ENCODE measurements around the gene S100A2.
"Not testable (repeated sequence)": the region's sequence is repeated elsewhere in the genome, so short reads cannot be mapped to it uniquely, and the experiment has no call there.

The S100A2 gene

GRCh38 chr1:153563991-153564390 lies 1.7 kb downstream of the S100A2 start:
- no peak for DNase-seq (ENCODE audit: low spot score)

DNA sequence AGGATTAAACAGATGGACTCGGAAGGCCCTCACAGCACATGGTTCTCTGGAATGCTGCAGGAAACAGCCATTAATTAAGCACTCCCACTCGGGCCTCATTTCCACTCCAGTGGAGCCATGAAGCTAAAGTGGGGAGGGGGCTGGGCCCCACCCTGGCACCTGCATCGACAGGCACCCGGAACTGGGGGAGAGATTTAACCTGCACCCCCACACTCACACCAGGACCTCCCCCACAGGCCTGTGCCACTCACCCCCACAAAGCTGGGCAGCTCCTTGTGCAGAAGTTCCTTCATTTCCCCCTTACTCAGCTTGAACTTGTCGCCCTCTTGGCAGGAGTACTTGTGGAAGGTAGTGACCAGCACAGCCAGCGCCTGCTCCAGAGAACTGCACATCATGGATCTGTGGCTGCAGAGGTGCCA lies 2.2 kb downstream of the S100A2 start:
- DNase-seq (ENCODE audit: low spot score) = no peak

DNA sequence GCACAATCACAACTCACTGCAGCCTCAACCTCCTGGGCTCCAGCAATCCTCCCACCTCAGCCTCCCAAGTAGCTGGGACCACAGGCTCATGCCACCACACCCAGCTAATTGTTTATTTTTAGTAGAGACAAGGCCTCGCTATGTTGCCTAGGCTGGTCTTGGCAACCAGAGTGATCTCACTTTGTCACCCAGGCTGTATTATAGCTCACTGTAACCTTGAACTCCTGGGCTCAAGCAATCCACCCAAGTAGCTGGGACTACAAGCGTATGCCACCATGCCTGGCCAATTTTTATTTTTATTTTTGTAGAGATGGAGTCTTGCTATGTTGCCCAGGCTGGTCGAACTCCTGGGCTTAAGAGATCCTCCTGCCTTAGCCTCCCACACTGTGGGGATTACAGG lies 3.6 kb downstream of the S100A2 start:
- not testable (repeated sequence) for DNase-seq (ENCODE audit: low spot score)

GRCh38 chr1:153561466-153561985 lies 4.1 kb downstream of the S100A2 start:
- DNase-seq (ENCODE audit: low spot score) = no peak

- no peak for DNase-seq (ENCODE audit: low spot score)
Observed at GRCh38 chr1:153560771-153561465, 4.7 kb downstream of the S100A2 start.

DNA sequence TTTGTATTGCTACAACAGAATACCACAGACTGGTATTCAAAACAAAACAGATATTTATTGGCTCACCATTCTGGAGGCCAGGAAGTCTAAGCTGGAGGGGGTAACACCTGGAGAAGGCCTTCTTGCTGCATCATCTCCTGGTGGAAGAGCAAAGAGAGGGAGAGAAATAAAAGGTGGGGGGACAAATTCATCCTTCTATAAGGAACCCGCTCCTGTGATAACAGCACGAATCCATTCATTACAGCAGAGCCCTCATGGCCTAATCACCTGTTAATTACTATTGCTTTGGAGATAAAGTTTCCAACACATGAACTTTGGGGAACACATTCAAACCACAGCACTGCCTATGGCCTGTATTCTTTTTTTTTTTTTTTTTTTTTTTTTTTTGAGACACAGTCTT lies 5.4 kb downstream of the S100A2 start:
- no peak for DNase-seq (ENCODE audit: low spot score)

GRCh38 chr1:153557877-153558276 lies 7.8 kb downstream of the S100A2 start:
- no peak for DNase-seq (ENCODE audit: low spot score)

DNA sequence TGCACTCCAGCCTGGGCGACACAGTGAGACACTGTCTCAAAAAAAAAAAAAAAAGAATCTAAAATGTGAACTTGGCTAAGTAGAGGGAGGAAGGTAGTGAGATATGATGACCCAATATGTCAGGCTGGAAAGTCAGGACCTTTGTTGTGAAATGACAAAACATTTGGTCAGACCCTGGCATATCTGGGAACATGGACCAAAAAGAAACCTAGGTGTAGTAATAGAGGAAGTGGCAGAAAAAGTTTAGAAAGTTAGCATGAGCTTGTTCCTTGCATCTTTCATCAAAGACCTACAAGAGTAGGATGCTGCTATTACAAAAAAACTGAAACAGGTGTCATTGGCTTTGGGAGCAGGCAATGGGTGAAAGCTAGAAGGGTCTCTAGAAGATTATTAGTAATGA lies 9.3 kb downstream of the S100A2 start:
- DNase-seq (ENCODE audit: low spot score) = no peak

DNA sequence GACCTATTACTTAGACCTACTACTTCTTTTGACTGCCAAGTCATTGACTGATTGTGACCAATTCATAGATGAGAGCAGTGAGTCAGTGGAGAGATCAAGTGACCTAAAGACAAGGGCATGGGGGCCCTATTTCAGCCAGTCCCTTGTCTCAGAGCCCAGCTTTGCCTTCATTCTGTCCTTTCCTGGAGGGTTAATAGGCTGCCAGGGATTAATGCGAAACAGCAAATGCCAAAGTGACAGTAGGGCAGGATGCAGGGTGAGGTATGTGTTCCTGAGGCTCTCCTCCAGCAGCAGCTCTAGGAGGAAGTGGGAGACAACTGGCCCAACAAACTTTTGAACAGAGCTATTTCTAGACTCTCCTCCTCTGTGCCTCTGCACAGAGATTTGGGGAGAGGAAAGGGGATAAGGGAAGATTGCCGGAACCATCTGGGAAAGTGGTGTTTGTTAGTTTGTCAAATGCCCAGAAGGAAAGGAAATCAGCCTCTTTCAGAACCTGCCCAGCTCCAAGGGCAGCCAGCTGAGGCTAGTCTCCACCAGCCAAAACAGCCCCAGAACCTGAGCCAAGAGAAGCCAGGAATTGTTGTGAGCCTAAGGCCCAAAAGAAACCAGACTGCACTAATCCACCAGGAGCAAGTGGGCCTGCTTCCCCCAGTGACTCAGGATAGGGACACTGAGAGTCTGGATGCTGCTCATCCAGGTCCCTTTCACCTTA lies 11.7 kb downstream of the S100A2 start:
- DNase-seq (ENCODE audit: low spot score) = no peak

DNA sequence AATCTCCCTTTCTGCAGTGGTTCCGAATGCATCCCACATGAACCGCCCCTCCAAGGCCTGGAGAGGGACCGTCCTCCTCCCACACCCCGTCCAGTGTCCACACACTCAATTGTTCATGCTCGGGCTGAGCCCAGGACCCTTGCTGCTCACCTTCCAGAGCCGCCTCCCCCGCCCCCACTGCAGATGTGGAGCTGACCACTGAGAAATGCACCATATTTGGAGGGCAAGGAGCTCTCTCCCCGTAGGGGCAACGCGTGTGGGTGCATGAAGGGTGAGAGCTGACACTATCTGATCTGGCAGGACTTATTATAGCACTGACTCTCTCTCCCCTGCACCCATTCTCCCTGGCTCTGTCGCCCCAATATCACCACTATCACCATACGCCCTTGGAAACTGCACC lies 12.5 kb downstream of the S100A2 start:
- DNase-seq (ENCODE audit: low spot score) = no peak

DNA sequence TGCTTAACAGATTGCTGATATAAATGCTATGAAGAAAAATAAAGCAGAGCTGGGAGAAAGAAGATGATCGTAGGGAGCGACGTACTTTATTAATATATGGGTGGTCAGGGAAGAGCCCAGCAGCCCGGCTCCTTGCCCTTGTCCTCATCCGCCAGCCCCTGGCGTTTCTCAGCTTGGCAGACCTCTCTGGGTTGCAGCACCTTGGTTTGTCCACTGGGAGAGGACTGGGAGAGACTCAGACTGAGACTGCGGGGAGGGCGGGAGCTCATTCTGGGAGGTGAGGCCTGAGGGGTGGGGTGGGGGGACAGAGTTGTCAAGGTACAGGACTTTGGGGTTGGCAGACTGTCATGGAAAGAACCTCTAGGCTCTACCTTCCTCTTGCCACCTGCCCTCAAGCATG lies 13.3 kb downstream of the S100A2 start:
- no peak for DNase-seq (ENCODE audit: low spot score)

DNA sequence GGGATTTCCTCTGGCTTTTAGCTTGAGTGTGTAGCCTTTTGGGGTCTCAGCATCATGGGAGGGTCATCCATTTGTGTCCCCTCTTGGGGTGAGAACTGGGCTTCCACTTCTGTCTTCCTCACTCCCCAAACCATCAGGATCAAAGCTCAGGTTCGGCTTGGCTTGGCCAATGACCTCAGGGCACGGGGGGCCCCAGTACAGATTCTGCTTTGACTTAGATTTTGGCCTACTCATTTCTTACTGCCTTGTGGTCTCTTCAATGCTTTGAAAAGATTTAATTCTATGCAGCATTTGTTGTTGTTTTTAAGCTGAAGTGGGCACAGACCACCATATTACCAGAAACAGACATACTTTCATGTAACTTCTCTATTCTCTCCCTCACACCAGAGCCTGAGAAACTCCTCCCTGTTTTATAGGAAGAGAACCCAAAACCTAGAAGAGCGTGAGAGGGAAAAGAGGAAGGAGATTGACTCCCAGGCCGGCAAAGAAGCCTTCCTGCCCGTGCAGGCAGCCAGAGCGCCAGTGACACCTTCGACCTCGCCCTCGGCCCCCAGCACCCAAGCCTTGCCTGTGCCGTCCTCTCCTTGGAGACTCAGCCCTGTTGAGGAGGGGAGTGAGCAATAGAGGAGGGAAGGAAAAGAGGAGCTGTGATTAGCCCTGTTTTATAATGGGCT lies 14.7 kb downstream of the S100A2 start:
- no peak for DNase-seq (ENCODE audit: low spot score)

GRCh38 chr1:153550398-153550758 lies 15.3 kb downstream of the S100A2 start:
- no peak for DNase-seq (ENCODE audit: low spot score)

- DNase-seq (ENCODE audit: low spot score) = no peak
Observed at GRCh38 chr1:153549741-153550397, 15.8 kb downstream of the S100A2 start.

DNA sequence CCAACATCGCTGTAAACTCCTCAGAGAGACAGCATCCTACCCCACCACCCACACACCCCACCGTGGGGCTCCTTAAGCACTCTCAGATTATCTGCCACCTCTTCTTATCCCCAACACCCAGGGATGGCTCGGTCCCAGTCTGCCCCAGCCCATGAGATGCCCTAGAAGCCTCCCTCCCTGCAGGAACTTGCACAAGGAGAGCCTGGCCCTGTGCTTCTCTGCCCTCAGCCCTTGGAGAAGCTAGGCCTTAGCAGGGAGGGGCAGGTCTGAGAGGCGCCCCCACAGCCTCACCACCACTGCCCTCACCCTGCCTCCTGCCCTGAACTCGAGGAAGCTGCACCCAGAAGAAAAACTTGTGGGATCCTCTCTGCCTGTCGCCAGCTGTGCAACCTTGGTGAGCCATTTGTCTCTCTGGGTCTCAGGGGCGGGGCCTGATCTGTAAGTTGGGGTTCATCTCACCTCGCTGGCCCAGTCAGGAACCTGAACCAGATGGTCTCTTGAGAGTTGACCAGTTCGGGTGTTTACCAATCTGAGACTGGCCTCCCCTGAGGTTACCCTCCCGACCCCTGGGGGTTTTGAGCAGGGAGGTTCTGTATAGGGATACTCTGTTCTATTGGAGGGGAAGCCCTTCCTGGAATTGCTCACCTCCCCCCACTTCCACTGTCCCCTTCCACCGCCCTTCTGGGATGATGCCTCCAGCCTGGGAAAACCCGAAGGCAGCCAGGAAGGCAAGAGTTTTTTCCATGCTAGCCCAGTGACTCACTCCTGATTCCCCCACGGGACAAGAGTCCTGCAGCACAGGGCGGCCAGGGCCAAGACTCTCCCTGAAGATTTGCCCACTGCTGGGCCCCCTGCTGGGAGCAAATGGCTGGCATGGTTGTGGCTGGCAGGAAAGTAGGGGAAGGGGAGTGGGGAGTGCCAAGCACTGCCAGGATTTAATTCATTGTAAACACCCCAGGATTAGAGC lies 16.6 kb downstream of the S100A2 start, which contains the start of gene S100A3:
TSS of gene S100A3 (minus strand) at position 537 of the 967 bp plus-strand sequence. CDS start 773 bp downstream, outside the sequence.
- DNase-seq (ENCODE audit: low spot score) = peak; percentile 91

DNA sequence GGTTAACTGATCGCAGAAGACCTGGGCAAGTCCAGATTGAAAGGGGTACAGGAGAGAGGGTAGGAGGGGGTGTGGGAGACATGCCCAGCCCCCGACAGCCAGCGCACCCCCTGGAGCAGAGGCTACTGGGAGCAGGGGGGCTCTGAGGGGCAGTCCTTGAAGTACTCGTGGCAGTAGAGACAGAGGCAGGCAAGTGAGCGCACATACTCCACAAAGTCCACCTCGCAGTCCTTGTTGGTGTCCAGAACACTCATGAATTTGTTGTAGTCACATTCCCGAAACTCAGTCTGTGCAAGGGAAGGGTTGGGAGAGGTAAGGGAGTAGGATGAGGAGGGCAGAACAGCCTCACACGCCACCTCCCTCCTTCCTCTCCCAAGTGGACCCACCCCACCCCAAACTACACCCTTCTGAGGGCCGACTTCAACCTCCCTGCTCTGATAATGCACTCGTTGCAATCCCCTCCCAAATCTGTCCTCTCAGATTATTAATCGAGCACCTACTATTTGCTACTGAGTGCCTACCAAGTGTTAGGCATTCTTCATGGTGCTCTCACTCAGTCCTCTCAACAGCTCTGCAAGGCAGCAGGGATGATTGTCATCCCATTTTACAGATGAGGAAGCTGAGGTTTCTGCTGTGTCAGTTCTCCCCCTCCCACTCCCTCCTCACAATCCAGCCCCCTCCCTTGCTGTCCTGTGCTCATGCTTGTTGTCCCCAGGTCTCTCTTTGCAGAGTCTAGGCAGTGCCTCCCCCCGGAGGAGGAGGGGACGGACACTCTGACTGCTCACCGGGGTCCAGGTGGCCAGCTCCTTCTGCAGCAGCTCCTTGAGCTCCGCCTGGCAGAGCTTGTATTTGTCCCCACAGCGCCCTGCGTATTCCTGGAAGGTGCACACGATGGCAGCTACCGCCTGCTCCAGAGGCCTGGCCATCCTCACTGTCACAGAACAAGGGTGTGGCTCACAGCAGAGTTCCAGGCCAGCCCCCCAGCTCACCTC lies 17.8 kb downstream of the S100A2 start:
- DNase-seq (ENCODE audit: low spot score) = no peak

- no peak for DNase-seq (ENCODE audit: low spot score)
Observed at GRCh38 chr1:153546796-153547559, 18.7 kb downstream of the S100A2 start.

DNA sequence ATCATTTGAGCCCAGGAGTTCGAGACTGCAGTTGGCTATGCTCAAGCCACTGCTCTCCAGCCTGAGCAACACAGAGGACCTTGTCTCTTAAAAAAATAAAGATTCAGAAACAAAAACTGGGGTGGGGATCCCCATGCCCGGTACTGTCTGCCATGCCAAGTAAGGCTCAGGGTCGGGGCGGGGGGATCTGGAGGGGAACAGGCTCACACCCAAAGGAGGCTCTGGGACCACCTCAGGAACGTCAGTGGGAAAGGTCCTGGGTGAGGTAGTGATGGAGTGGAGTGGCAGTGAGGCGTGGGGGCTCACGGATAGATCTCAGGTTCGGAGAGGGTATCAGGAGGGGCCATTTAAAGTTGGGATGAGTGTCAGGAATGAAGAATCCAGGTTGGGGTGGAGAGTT lies 19.3 kb downstream of the S100A2 start:
- no peak for DNase-seq (ENCODE audit: low spot score)
